Renal cortical epithelial cell (primary cell): ENCODE data around the gene SIVA1. TPM values are rescaled to one million over a fixed set of nuclear protein-coding genes. Genes with fewer than 3 reads are reported as not detected.
"Not testable (repeated sequence)": the region's sequence is repeated elsewhere in the genome, so short reads cannot be mapped to it uniquely, and the experiment has no call there.

Experiments
- DNase-seq: peaks from one replicate; pipeline ENCODE4 v3.0.0-alpha.2; 2011; ENCODE audit warnings: low read depth
- total RNA-seq: library from RNA; depleted of rRNA; stranded (reverse); fragments of >200 nt; gene quantifications from 2 replicates; pipeline ENCODE4 v1.2.3, GENCODE V29; 2014

SIVA1 gene
- total RNA-seq, 1 donor from 2014 or later = 38.8 TPM

GRCh38 chr14:104719343-104719742 is 33.6 kb upstream of the SIVA1 start:
- DNase-seq = no peak

GRCh38 chr14:104721505-104722431 is 31.2 kb upstream of the SIVA1 start:
- DNase-seq = no peak

- no peak for DNase-seq
Measured at GRCh38 chr14:104722938-104723650, 29.9 kb upstream of the SIVA1 start.

GRCh38 chr14:104723651-104724406 is 29.1 kb upstream of the SIVA1 start, which contains the start of gene ADSS1:
ADSS1 (plus strand) TSS chr14:104724229; CDS start chr14:104724271, 42 bp downstream.
- no peak for DNase-seq

- no peak for DNase-seq
Measured at GRCh38 chr14:104724407-104724980, 28.5 kb upstream of the SIVA1 start.

DNA sequence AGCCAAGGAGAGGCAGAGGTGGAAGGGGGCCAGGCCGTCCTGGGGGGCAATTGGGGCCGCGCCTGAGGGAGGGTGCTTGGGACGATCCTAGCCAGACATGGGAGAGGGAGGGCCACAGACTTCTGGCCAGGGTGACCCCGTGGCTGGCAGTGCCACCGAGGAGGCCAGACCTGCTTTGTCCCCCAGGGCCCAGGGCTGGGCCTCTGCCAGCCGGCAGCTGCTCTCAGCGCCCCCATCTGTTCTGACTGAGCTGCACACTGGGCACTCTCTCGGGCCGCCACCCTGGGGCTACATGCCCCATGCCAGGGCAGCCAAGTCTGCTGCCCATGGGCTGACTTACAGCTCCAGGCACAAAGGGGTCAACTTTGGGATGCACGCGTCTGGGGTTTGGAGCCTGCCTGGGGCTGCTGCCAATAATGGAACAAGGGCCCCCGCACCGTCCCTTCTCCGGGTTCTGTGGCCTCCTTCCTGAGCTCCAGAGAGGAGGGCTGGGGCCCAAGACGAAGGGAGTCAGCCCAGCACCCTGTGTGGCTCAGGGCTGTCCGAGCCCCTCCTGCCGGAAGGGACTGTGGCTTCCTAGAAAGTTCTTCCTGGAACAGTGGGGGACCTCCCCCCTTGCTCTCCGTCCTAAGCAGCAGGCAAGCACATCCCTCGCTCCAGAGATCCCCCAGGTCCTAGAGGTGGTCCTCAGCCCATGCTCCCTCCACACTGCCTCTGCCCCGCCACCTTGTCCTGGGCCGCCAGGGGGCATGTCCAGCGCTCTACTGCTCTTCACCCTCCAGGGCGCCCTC is 27.8 kb upstream of the SIVA1 start:
- DNase-seq = no peak

DNA sequence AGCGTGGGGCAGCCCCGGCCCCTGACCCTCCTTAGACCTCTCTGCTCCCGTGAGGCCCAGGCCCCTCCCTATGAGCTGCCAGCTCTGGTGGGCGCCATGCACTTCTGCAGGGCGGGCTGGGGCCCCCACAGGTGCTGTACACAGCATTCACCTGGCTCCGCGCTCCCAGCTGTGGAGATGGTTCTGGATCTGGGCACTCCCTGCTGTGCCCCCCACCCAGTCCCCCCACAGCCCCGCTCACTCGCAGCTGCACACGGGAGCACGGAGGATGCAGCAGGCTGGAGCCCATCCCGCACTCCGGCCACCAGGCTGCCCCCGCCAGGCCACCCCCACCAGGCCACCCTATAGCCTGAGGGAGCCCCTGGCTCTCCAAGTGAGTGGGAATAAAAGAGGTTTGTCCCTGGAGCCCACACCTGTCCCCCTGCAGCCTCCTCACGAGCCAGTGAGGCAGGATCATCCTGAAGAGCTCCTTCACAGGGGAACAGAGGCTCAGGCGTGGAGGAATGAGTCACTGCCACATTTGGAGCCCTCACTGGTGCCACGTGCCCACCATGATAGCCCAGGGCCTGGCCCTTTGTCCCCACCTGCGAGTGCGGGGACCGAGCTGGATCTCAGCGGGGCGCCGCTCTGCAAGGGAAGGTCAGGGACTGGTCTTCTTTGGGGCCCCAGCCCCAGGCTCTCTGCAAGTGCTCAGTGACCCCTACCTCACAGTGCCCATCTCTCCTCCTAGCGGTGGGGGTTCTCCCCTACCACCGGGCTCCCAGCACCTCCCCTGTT is 27.0 kb upstream of the SIVA1 start:
- DNase-seq = no peak

GRCh38 chr14:104726600-104727451 is 26.1 kb upstream of the SIVA1 start:
- no peak for DNase-seq

DNA sequence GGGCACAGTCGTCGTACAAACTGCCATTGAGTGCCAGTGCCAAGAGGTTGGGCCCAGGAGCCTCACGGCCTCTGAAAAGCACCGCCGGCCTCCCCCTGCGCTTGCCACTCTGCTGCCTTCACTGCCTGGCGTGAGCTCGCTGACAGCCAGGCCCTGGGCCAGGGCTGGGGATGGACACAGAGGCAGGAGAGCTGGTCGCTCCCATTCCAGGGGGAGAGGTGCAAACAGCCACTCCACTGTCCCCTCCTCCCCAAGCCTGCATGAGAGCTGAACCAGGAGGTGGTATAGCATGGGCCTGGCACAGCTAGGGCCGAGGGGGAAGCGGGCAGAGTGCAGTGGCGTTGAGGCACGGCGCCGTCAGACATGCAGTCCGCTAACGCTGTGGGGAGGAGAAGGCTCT is 24.3 kb upstream of the SIVA1 start:
- no peak for DNase-seq

- not testable (repeated sequence) for DNase-seq
Measured at GRCh38 chr14:104729176-104729834, 23.6 kb upstream of the SIVA1 start.

GRCh38 chr14:104729835-104730181 is 23.1 kb upstream of the SIVA1 start:
- no peak for DNase-seq

DNA sequence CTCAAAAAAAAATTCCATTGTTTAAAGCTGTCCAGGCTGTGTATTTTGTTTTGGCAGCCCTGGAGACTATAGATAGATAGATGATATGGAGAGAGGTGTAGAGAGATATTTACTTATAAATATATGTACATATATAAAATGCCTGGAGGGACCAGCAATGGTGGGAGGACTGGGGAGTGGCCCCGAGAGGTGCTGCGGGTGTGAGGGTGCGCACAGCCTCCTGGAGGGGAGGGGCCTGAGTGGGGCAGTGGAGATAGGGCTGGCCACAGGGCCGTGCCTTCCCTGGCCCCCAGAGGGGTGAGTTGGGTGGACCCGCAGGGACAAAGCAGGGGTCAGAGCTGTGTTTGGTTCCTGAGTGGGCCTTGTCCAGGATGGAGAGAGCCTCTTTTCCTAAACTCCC is 22.5 kb upstream of the SIVA1 start:
- no peak for DNase-seq

DNA sequence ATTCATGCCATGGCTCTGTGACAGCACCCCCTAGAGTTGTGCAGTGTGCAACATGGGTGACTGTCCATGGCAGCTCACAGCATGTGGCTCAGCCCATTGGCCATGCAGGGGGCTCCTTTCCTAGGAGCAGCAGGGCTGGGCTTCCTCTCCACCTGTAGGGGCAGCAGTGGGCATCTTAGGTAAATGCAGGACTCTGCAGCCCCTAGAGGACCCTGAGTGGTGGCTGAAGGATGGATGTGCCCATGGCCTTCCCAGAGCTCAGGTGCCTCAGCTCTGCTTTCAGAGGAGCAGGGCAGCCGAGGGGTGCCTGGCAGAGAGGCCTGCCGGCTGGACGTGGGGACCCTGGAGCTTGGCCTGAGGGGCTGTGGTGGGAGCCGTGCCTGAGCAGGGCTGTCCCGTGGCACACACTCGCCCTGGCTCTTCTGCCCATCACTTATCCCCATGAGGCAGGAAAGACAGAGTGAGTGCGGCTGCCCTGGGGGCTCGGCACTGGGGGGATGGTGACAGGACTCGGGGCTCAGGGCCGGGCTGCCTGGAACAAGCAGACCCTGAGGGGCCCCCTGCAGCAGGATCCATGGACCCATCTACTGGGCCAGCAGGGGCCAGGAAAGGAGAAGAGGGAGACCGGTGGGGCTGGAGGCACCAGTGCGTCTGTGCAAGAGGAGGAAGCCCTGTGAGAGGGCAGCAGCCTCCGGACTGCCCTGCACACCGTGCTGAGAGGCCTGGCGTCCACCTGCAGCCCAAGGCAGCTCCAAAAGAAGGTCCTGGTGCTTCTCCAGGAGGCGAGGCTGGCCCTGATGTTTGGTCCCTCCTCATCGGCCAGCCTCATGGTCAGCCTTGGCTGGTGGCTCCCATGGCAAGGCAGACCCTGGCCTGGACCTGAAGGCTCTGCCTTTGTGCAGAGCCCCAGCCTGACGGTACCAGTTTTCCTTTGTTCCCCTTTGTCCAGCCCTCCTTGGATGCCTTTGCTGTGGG is 21.3 kb upstream of the SIVA1 start:
- DNase-seq = no peak

- DNase-seq = peak; percentile 75
Measured at GRCh38 chr14:104732355-104732804, 20.6 kb upstream of the SIVA1 start.

- DNase-seq = peak; percentile 36
Measured at GRCh38 chr14:104732931-104733681, 19.8 kb upstream of the SIVA1 start.

- no peak for DNase-seq
Measured at GRCh38 chr14:104734051-104734587, 18.8 kb upstream of the SIVA1 start.
